K562 (cell line): Measurements from ENCODE around the gene ELOVL2. TPM values are rescaled to one million over a fixed set of nuclear protein-coding genes. Genes with fewer than 3 reads are reported as not detected.
"Not testable (repeated sequence)": the region's sequence is repeated elsewhere in the genome, so short reads cannot be mapped to it uniquely, and the experiment has no call there.

Experiments used
- ATAC-seq: fragments of 200-7000 bp; cut with Tn5 transposase; 3 replicates; pipeline ENCODE4 v1.9.1; 2020; ENCODE audit warnings: moderate library complexity
- BruUV-seq: library from RNA; stranded (reverse); fragments of 400-500 nt; replicated peaks from 2 replicates; lab custom pipeline; 2021; lab: Mats Ljungman, UMichigan
- CTCF ChIA-PET: fragments of 300-600 bp; formaldehyde crosslinking; extraction: SDS; loops from one replicate; lab custom pipeline; 2021; ENCODE audit warnings: low intra/inter-chr PET ratio; lab: Yijun Ruan, JAX
- POLR2A ChIA-PET: fragments of 300-600, 350-650 bp; sonication (Branson Sonifier 250); formaldehyde crosslinking; extraction: SDS; loops from one replicate; lab custom pipeline; 2021; ENCODE audit warnings: antibody characterized with exemption, inconsistent platforms; lab: Yijun Ruan, JAX
- DNase-seq, 4 experiments: peaks; one replicate each; pipeline versions ENCODE4 v3.0.0 to v3.0.0-alpha.2; 2011 to 2018; ENCODE audit warnings: low spot score in 3 of 4, mixed read lengths in 3 of 4; ENCODE audit errors: extremely low read depth in 1 of 4
- FAIRE-seq: peaks from 2 replicates; lab custom pipeline; 2011; peaks lifted over from hg19 to GRCh38; lab: Jason Lieb, UNC
- H2AFZ ChIP-seq: 2 replicates; pipeline ENCODE4 v1.6.0; 2011; ENCODE audit warnings: low read depth, low read length, control low read depth, inconsistent platforms
- H3K27ac ChIP-seq: fragments of 200-600 bp; 3 replicates; pipeline ENCODE4 v1.8.0; 2011; ENCODE audit warnings: low read depth, mild to moderate bottlenecking, control low read depth, inconsistent platforms, low read length, moderate library complexity, mixed read lengths; ENCODE audit errors: extremely low read depth
- H3K27me3 ChIP-seq, 2 experiments: fragments of 300-600 bp in 1 of 2; 2 replicates in 1 of 2; 3 replicates in 1 of 2; pipeline versions ENCODE4 v1.6.0 to v1.8.0; 2011; ENCODE audit warnings: inconsistent platforms in 2 of 2, low read length in 2 of 2, mild to moderate bottlenecking in 1 of 2, mixed read lengths in 1 of 2, moderate library complexity in 1 of 2; ENCODE audit not compliant: control insufficient read depth in 2 of 2, insufficient read depth in 2 of 2
- H3K36me3 ChIP-seq: fragments of 300-600 bp; 3 replicates; pipeline ENCODE4 v1.8.0; 2011; ENCODE audit warnings: mild to moderate bottlenecking, low read length, inconsistent platforms; ENCODE audit not compliant: control insufficient read depth, insufficient read depth
- H3K4me1 ChIP-seq, 2 experiments: fragments of 200-600 bp in 1 of 2; replicated peaks in 1 of 2; 2 replicates in 1 of 2; 3 replicates in 1 of 2; pipeline versions ENCODE4 v1.5.1 to v1.8.0; 2011; ENCODE audit warnings: inconsistent platforms in 2 of 2, low read length in 2 of 2, mild to moderate bottlenecking in 1 of 2, mixed read lengths in 1 of 2, moderate library complexity in 1 of 2; ENCODE audit not compliant: control insufficient read depth in 2 of 2, insufficient read depth in 2 of 2
- H3K4me2 ChIP-seq: 2 replicates; pipeline ENCODE4 v1.6.1; 2011; ENCODE audit warnings: low read length, control low read depth, inconsistent platforms, mixed read lengths; ENCODE audit not compliant: insufficient read depth
- H3K4me3 ChIP-seq: fragments of 200-600 bp; sonication (generic), shearing (Covaris generic); 2 replicates; pipeline ENCODE4 v1.5.1; 2016; ENCODE audit warnings: control low read depth, inconsistent platforms
- H3K79me2 ChIP-seq: fragments of 200-600 bp; 3 replicates; pipeline ENCODE4 v1.8.0; 2011; ENCODE audit warnings: low read length, inconsistent platforms; ENCODE audit not compliant: control insufficient read depth, insufficient read depth
- H3K9ac ChIP-seq, 2 experiments: 2 replicates each; pipeline versions ENCODE4 v1.6.0 to v1.6.1; 2011; ENCODE audit warnings: low read depth in 2 of 2, low read length in 2 of 2, control low read depth in 1 of 2, inconsistent platforms in 1 of 2, mild to moderate bottlenecking in 1 of 2, mixed read lengths in 1 of 2; ENCODE audit not compliant: insufficient read depth in 1 of 2
- H3K9me1 ChIP-seq: one replicate; pipeline ENCODE4 v1.6.0; 2011; ENCODE audit warnings: inconsistent platforms, mild to moderate bottlenecking, low read length, moderate library complexity; ENCODE audit not compliant: control insufficient read depth, insufficient read depth
- H3K9me3 ChIP-seq: replicated peaks from 2 replicates; pipeline ENCODE4 v1.5.1; 2011; ENCODE audit warnings: low read depth, low read length, inconsistent platforms; ENCODE audit not compliant: control insufficient read depth, insufficient read depth
- H4K20me1 ChIP-seq: replicated peaks from 2 replicates; pipeline ENCODE4 v1.6.1; 2011; ENCODE audit warnings: low read length, inconsistent platforms, mixed read lengths; ENCODE audit not compliant: control insufficient read depth, insufficient read depth
- CAMTA2 ChIP-seq: fragments of 250-450 bp; sonication (Bioruptor Pico); conservative IDR thresholded peaks from 2 replicates; pipeline ENCODE4 v1.5.1; 2022
- DEAF1 ChIP-seq: fragments of 450-650 bp; formaldehyde crosslinking; IDR thresholded peaks from 2 replicates; pipeline ENCODE4 v1.4.0; 2020; ENCODE audit warnings: mild to moderate bottlenecking, moderate library complexity
- GATAD2B ChIP-seq: fragments of 450-650 bp; IDR thresholded peaks from 2 replicates; pipeline ENCODE4 v1.6.1; 2017; ENCODE audit warnings: mild to moderate bottlenecking, borderline replicate concordance
- HNRNPH1 ChIP-seq: fragments of 200-400 bp; formaldehyde crosslinking; optimal IDR thresholded peaks from 2 replicates; pipeline ENCODE3; 2017; ENCODE audit warnings: low read depth, mild to moderate bottlenecking, low read length, moderate library complexity
- HOXB6 ChIP-seq: fragments of 250-450 bp; sonication (Bioruptor Pico); IDR thresholded peaks from 2 replicates; pipeline ENCODE4 v1.5.1; 2022; ENCODE audit warnings: mild to moderate bottlenecking, borderline replicate concordance
- SMARCE1 ChIP-seq: fragments of 450-650 bp; IDR thresholded peaks from 2 replicates; pipeline ENCODE4 v1.7.1; 2016; ENCODE audit warnings: mild to moderate bottlenecking
- THRA ChIP-seq: fragments of 450-650 bp; IDR thresholded peaks from 2 replicates; pipeline ENCODE4 v1.6.1; 2017; ENCODE audit warnings: mild to moderate bottlenecking, moderate library complexity
- ZFP91 ChIP-seq: sonication (generic); formaldehyde crosslinking; IDR thresholded peaks from 2 replicates; pipeline ENCODE4 v1.8.0; 2022; ENCODE audit warnings: mild to moderate bottlenecking, missing genetic modification reagents
- ZZZ3 ChIP-seq: fragments of 450-650 bp; IDR thresholded peaks from 2 replicates; pipeline ENCODE4 v1.6.1; 2016; ENCODE audit warnings: antibody characterized with exemption, mild to moderate bottlenecking, moderate library complexity
- WGBS: fragments of 100-300 bp; shearing (Covaris generic); methylation state at CpG from one replicate; pipeline ENCODE4 v1.1.6; 2016; ENCODE audit warnings: low coverage, mixed read lengths; ENCODE audit not compliant: insufficient coverage; ENCODE audit errors: missing lambda C conversion rate; 5-methylcytosine and 5-hydroxymethylcytosine counted together
- in situ Hi-C: fragments of 300-500 bp; cut with MboI; formaldehyde crosslinking; loops from 4 replicates; pipeline ENCODE4 v1.15.0; 2018; ENCODE audit warnings: inconsistent platforms, mixed read lengths
- intact Hi-C: fragments of 100-400 bp; cut with micrococcal nuclease; formaldehyde crosslinking; loops from 2 replicates; pipeline ENCODE4 v1.14.2; 2022
- polyA plus RNA-seq, 8 experiments: library from polyadenylated mRNA; depleted of rRNA in 4 of 8; stranded (reverse) in 5 of 8; unstranded in 3 of 8; fragments of >200 nt; fragmentation: Nextera tagmentation in 2 of 8; fragmentation: Illumina TruSeq in 1 of 8; extraction: Ambion mirVana in 2 of 8; extraction: Trizol in 1 of 8; gene quantifications; 2 replicates each; pipeline versions ENCODE4 v1.2.1 to v1.2.3, GENCODE V29; 2011 to 2014; ENCODE audit warnings: inconsistent platforms in 1 of 8, missing spikeins in 1 of 8
- total RNA-seq, 7 experiments: library from RNA; depleted of rRNA in 6 of 7; stranded (reverse); fragments of >200 nt in 6 of 7; fragmentation: Illumina TruSeq in 2 of 7; extraction: Trizol in 2 of 7; gene quantifications; 2 replicates each; pipeline versions ENCODE4 v1.2.1 to v1.2.3, GENCODE V29; 2011 to 2021; ENCODE audit warnings: low replicate concordance in 1 of 7

The ELOVL2 gene
- total and polyA plus RNA-seq, 9 of the 15 experiments (the other 6 are each of a cell fraction or from before 2014, with no cell fraction given) = 0.05 to 0.96 (median 0.31) TPM

GRCh38 chr6:11092668-11093375, 48.7 kb upstream of the ELOVL2 start (continued):
- TF ChIP-seq DEAF1 = no peak
- TF ChIP-seq SMARCE1 = no peak
- TF ChIP-seq HNRNPH1 = no peak
- peak; percentile 76 for TF ChIP-seq THRA
- peak; percentile 39; the same call in 1 of the 2 replicates for TF ChIP-seq GATAD2B
- no peak for TF ChIP-seq ZZZ3
- no peak for TF ChIP-seq HOXB6 (CRISPR knock-in tag)
- TF ChIP-seq ZFP91 (CRISPR knock-in tag) = no peak
- no peak for TF ChIP-seq CAMTA2 (CRISPR knock-in tag)

- H2AFZ ChIP-seq, in situ Hi-C loops, H3K4me3 ChIP-seq, DNase-seq, CTCF ChIA-PET, H3K9me1 ChIP-seq, H4K20me1 ChIP-seq, H3K9ac ChIP-seq, FAIRE-seq, H3K27me3 ChIP-seq, ATAC-seq, intact Hi-C loops, H3K27ac ChIP-seq, BruUV-seq, H3K9me3 ChIP-seq, H3K4me2 ChIP-seq, H3K36me3 ChIP-seq: not testable (repeated sequence)
- peaks cover 3 to 12% of the 10 kb centered on the region in 2 experiments; a peak in 3 of 5 replicates for H3K4me1 ChIP-seq
- POLR2A ChIA-PET = interaction anchor here (0.6 to 1.4 kb wide), 2 partner anchors 9 to 1090 kb away, joined by 3 to 4 read pairs; no protein-coding TSS in a partner anchor
- H3K79me2 ChIP-seq = peaks cover 23% of the 10 kb centered on the region
- 57% methylated on average over 5 of the region's 5 CpGs for WGBS
These were observed 47.0 kb upstream of the ELOVL2 start for GRCh38 chr6:11091141-11091540.
